Mesothelial cell of epicardium (in vitro differentiated cells): ENCODE results near the gene FCGR2B. TPM values are rescaled to one million over a fixed set of nuclear protein-coding genes. Genes with fewer than 3 reads are reported as not detected.
"Not testable (repeated sequence)": the region's sequence is repeated elsewhere in the genome, so short reads cannot be mapped to it uniquely, and the experiment has no call there.

Source experiments
- DNase-seq, 2 experiments: peaks; one replicate each; pipeline ENCODE4 v3.0.0; 2021; ENCODE audit warnings: low spot score in 2 of 2; ENCODE audit not compliant: unreplicated experiment in 2 of 2
- H3K27ac Mint-ChIP-seq: 2 replicates; pipeline ENCODE4 v1.8.0; 2021; ENCODE audit warnings: mixed read lengths
- H3K27me3 Mint-ChIP-seq: 2 replicates; pipeline ENCODE4 v1.8.0; 2021; ENCODE audit warnings: low read depth, mixed read lengths
- H3K36me3 Mint-ChIP-seq: 2 replicates; pipeline ENCODE4 v1.8.0; 2021; ENCODE audit warnings: mixed read lengths
- H3K4me1 Mint-ChIP-seq: 2 replicates; pipeline ENCODE4 v1.8.0; 2021; ENCODE audit warnings: mixed read lengths
- H3K4me3 Mint-ChIP-seq: 2 replicates; pipeline ENCODE4 v1.8.0; 2021; ENCODE audit warnings: mild to moderate bottlenecking, moderate library complexity, mixed read lengths
- H3K9me3 Mint-ChIP-seq: 2 replicates; pipeline ENCODE4 v1.8.0; 2021; ENCODE audit warnings: mixed read lengths
- total RNA-seq: library from RNA; stranded (reverse); gene quantifications from 3 replicates; pipeline ENCODE4 v1.2.1, GENCODE V29; 2021

Gene FCGR2B
- not detected in 3 replicates for total RNA-seq

- not testable (repeated sequence) for H3K27ac Mint-ChIP-seq, H3K9me3 Mint-ChIP-seq, H3K27me3 Mint-ChIP-seq, H3K4me3 Mint-ChIP-seq, DNase-seq, H3K4me1 Mint-ChIP-seq, H3K36me3 Mint-ChIP-seq
Observed at GRCh38 chr1:161662684-161663339, at the start of gene FCGR2B. Gene FCGR2B, plus strand, starts transcription at chr1:161663143. Its CDS starts 99 bp downstream, at chr1:161663242.

- Mint-ChIP-seq H3K4me1 (peaks cover 15% of the 10 kb centered on the region), H3K9me3 (peaks cover 10% of the 10 kb centered on the region), H3K27me3 (peaks cover 29% of the 10 kb centered on the region)
- not testable (repeated sequence) for H3K4me3 Mint-ChIP-seq, H3K27ac Mint-ChIP-seq, DNase-seq, H3K36me3 Mint-ChIP-seq
Observed at GRCh38 chr1:161616417-161616816, 46.5 kb upstream of the FCGR2B start.

- not testable (repeated sequence) for H3K36me3 Mint-ChIP-seq, H3K4me3 Mint-ChIP-seq, H3K27ac Mint-ChIP-seq, DNase-seq
- peaks cover 11% of the 10 kb centered on the region for H3K4me1 Mint-ChIP-seq
- H3K9me3 Mint-ChIP-seq = peaks cover 10% of the 10 kb centered on the region
- H3K27me3 Mint-ChIP-seq = peaks cover 40% of the 10 kb centered on the region
Observed at GRCh38 chr1:161618517-161618916, 44.4 kb upstream of the FCGR2B start.

GRCh38 chr1:161620399-161620798, 42.5 kb upstream of the FCGR2B start:
- H3K27ac Mint-ChIP-seq, DNase-seq, H3K4me3 Mint-ChIP-seq, H3K36me3 Mint-ChIP-seq: not testable (repeated sequence)
- Mint-ChIP-seq H3K27me3 (peaks cover 59% of the 10 kb centered on the region), H3K4me1 (peaks cover 11% of the 10 kb centered on the region), H3K9me3 (peaks cover 10% of the 10 kb centered on the region)

GRCh38 chr1:161621181-161622000, 41.6 kb upstream of the FCGR2B start:
- Mint-ChIP-seq H3K27me3 (peaks cover 64% of the 10 kb centered on the region), H3K4me1 (peaks cover 11% of the 10 kb centered on the region), H3K4me3 (peak overlapping the region; percentile 76), H3K9me3 (peaks cover 10% of the 10 kb centered on the region)
- DNase-seq = peak in 1 of 2 experiments; percentile 57
- H3K36me3 Mint-ChIP-seq, H3K27ac Mint-ChIP-seq: not testable (repeated sequence)

- Mint-ChIP-seq H3K9me3 (peaks cover 10% of the 10 kb centered on the region), H3K4me1 (peaks cover 11% of the 10 kb centered on the region), H3K27me3 (peaks cover 69% of the 10 kb centered on the region), H3K4me3 (peak overlapping the region; percentile 76)
- H3K27ac Mint-ChIP-seq, DNase-seq, H3K36me3 Mint-ChIP-seq: not testable (repeated sequence)
Observed at GRCh38 chr1:161622054-161622453, 40.9 kb upstream of the FCGR2B start.

- H3K27ac Mint-ChIP-seq, DNase-seq, H3K4me3 Mint-ChIP-seq, H3K36me3 Mint-ChIP-seq, H3K9me3 Mint-ChIP-seq: not testable (repeated sequence)
- H3K27me3 Mint-ChIP-seq = peaks cover 76% of the 10 kb centered on the region
- peaks cover 11% of the 10 kb centered on the region for H3K4me1 Mint-ChIP-seq
Observed at GRCh38 chr1:161623401-161624051, 39.4 kb upstream of the FCGR2B start.

GRCh38 chr1:161624605-161625004, 38.3 kb upstream of the FCGR2B start:
- Mint-ChIP-seq H3K4me1 (peaks cover 11% of the 10 kb centered on the region), H3K27me3 (peaks cover 75% of the 10 kb centered on the region)
- not testable (repeated sequence) for DNase-seq, H3K4me3 Mint-ChIP-seq, H3K9me3 Mint-ChIP-seq, H3K36me3 Mint-ChIP-seq, H3K27ac Mint-ChIP-seq

GRCh38 chr1:161626445-161627146, 36.3 kb upstream of the FCGR2B start:
- not testable (repeated sequence) for H3K4me3 Mint-ChIP-seq, H3K27ac Mint-ChIP-seq, H3K4me1 Mint-ChIP-seq, H3K9me3 Mint-ChIP-seq, DNase-seq, H3K36me3 Mint-ChIP-seq
- peaks cover 72% of the 10 kb centered on the region for H3K27me3 Mint-ChIP-seq

- H3K4me1 Mint-ChIP-seq, H3K4me3 Mint-ChIP-seq, DNase-seq, H3K27ac Mint-ChIP-seq, H3K9me3 Mint-ChIP-seq, H3K36me3 Mint-ChIP-seq: not testable (repeated sequence)
- H3K27me3 Mint-ChIP-seq = peaks cover 49% of the 10 kb centered on the region
Observed at GRCh38 chr1:161630128-161630742, 32.7 kb upstream of the FCGR2B start.
